Suprapubic skin (tissue), 4 donors: ENCODE results near the gene CRK.

Source experiments
- CTCF ChIP-seq, 2 donors: fragments of 200-600 bp in 1 of 2; fragments of 450-650 bp in 1 of 2; sonication (generic) in 1 of 2; IDR thresholded peaks; one replicate each; pipeline ENCODE4 v1.5.1; 2016 to 2019; ENCODE audit warnings: antibody characterized with exemption in 2 of 2, mild to moderate bottlenecking in 1 of 2, moderate library complexity in 1 of 2
- POLR2A ChIP-seq, 2 donors: fragments of 450-650 bp; IDR thresholded peaks; one replicate each; pipeline ENCODE4 v1.6.1; 2017; ENCODE audit warnings: antibody characterized with exemption in 2 of 2, mild to moderate bottlenecking in 2 of 2, moderate library complexity in 2 of 2
- POLR2AphosphoS5 ChIP-seq, 3 donors: sonication (generic); formaldehyde crosslinking; IDR thresholded peaks; one replicate each; pipeline ENCODE4 v1.6.1; 2017; ENCODE audit warnings: antibody characterized with exemption in 3 of 3

GRCh38 chr17:1422885-1423284, 33.1 kb downstream of the CRK start:
- no peak for TF ChIP-seq POLR2AphosphoS5 (IDR thresholded peaks at IDR 0.05)
- no peak for TF ChIP-seq CTCF (IDR thresholded peaks at IDR 0.05)
- TF ChIP-seq POLR2A (IDR thresholded peaks at IDR 0.05), result no peak
